ENCODE results near the gene EPHA6. TPM values are rescaled to one million over a fixed set of nuclear protein-coding genes. Genes with fewer than 3 reads are reported as not detected.
"Not testable (repeated sequence)": the region's sequence is repeated elsewhere in the genome, so short reads cannot be mapped to it uniquely, and the experiment has no call there.

EPHA6 gene
- total RNA-seq, 1 donor from 2014 or later = not detected

DNA sequence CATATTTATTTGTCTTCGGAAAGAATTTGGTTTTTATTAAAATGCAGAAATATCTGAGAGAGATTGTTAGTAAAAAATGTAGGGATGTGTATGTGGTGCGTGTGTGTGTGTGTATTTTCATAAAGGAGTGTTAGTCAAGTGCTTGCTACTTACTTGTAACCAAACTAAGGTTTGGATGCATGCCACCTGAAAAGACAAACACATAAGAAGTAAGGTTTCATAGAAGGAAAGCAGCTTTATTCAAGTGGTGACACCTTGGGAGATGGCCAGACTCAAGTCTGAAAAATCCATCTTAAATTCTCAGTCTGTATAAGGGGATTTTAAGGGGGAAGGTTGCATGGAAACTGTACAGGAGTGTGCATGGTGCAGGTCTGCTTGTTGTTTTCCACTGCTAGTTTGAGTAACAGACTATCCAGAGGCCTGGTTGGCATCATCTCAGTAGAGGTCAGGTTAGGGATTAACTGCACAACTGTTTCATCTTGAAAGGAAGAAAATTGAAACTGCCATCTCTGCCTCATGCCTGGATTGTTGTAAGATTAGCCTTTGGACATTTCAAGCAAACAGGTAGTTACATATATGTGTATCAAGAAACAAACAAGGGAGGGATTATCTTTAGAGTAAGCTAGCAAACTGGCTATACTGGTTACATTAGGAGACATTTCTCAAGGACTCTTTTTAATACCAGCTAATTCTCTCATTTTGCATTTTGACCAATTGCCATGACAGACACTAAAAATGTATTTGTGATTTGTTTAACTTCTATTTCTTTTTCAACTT is 196.7 kb downstream of the EPHA6 start:
- no peak for DNase-seq (ENCODE audit: low read depth)

DNA sequence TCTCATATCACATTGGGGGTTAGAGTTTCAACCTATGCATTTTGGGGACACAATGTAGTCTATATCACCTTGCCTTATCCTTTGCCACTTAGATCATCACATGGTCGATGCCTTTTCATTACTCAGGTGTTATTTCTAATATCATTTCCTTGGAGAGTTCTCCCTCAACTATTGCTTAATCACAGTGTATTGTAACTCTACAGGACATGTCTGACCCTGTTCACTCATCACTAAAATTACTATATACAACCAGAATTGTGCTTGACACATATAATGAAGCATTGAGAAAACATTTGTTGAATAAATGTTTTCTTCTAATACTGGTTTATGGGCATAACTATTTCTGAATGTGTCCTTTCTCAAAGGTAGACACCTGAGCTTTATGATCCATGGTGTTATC is 207.4 kb downstream of the EPHA6 start:
- no peak for DNase-seq (ENCODE audit: low read depth)

DNA sequence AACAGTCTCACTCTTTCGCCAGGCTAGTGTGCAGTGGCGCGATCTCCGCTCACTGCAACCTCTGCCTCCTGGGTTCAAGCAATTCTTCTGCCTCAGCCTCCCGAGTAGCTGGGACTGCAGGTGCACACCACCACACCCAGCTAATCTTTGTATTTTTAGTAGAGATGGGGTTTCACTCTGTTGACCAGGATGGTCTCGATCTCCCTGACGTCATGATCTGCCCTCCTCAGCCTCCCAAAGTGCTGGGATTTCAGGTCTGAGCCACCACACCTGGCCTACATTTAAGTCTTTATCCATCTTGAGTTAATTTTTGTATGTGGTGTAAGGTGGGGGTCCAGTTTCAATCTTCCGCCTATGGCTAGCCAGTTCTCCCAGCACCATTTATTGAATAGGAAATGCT is 211.2 kb downstream of the EPHA6 start:
- not testable (repeated sequence) for DNase-seq (ENCODE audit: low read depth)

DNA sequence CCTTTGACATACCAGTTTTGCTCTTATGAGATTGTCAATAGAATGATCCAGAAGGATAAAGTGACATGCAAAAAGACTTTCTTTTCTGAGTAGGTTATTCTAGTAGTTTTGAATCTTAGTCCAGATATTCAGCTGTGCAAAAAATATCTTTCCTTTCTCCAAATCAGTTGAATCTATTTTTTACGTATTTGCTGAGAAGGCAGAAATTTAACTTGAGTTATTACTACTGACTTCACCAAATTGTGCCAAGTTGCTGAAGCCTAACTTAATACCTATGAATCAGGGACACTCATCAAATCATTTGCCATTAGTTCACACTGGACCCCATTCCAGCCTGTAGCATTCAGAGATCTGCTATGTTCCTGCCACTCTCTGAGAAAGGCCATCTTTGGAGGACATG is 215.6 kb downstream of the EPHA6 start:
- no peak for DNase-seq (ENCODE audit: low read depth)

DNA sequence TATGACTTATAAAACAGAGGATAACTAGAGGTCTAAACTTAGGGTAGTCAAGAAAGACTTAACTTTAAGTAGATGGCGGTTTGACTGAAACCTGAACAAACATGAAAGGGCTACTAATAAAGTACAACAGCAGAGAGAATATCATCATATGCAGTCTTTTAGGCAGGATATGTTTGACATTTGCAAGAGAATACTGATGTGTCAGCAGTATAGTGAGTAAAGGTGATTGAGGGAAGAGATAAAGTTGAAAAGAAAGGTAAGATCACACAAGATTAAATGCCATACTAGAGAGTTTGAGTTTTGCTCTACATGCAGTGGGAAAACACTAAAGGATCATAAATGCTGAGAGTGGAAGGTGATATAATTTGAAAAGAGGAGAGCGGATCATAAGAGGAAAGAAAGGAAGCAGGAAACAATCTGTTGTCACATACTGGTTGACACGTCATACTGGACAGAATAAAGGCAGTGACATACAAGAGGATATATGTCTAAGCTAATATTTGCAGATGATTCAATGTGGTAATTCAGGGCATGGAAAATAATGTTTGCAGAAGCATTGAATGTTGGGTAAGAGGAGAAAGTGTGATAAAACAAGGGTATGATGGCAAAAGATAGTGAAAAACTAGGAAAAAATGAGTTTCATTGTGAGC is 223.0 kb downstream of the EPHA6 start:
- DNase-seq (ENCODE audit: low read depth) = no peak

DNA sequence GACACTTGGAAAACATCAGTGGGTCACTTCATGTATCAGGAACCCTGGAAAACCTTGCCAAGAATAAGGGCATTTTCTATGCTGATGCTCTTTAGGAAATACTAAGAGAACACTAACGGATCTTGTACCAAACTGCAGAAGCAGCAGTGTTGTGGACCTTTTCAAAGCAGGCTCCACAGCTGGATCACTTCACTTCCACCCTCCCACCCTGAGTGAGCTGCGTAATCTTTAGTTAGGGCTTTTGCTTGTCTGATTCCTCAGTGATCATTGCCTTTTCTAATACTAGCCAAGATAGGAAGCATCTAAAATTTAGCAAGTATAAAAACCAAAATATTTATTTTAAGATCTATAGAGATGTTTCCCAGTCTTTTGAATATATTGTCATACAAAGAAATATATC is 229.0 kb downstream of the EPHA6 start:
- DNase-seq (ENCODE audit: low read depth) = no peak

DNA sequence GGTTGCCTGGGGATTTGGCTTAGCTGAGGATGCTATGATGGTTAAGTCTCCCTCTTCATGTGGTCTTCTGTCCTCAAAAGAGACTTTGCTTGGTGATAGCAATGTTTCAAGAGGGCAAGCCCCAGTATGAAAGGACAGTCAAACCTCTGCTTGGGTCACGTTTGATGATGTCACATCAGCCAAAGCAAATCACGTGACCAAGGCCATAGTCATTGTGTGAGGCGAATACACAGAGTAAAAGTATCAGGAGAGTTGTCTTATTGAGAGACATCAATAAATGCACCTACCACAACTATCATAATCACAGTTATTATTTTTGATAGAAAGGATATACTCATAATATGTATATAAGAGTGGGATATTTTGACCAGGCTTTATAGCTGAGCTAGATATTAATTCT is 243.0 kb downstream of the EPHA6 start:
- no peak for DNase-seq (ENCODE audit: low read depth)

DNA sequence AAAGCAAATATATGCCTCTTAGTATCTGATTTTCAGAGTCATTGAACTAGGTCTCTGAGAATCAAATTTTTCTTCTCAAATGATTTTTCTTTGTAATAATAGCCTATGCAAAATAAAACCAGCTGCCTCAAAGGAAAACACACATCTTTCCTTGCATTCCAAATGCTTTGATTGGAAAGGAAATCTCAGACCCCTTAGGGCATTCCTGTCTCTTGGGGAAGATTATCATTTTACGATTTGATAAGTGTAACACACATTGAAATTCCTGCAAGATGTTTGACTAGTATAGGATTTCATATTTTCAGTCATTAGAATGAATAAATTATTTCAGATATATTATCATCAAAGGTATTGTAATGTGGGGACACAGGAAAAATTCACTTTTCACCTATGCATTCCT is 244.8 kb downstream of the EPHA6 start:
- DNase-seq (ENCODE audit: low read depth) = no peak

DNA sequence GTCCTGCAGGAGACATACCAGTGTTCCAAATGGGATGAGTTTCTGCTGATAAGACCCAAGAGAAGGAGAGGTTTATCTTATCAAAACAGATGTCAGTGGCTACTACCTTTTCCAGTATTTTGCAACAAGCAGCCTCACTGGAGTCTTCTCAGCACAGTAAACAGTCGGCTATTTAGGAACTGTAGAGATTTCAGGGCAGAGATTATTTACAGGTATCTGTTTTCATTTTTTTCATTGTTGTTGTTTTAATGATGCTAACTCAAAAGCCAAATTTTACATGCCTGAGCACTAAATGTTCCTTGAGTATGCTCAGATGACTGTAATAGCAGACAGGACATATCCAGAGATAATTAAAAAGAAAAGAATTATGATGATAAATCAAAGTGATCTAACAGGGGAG is 252.1 kb downstream of the EPHA6 start:
- DNase-seq (ENCODE audit: low read depth) = no peak

DNA sequence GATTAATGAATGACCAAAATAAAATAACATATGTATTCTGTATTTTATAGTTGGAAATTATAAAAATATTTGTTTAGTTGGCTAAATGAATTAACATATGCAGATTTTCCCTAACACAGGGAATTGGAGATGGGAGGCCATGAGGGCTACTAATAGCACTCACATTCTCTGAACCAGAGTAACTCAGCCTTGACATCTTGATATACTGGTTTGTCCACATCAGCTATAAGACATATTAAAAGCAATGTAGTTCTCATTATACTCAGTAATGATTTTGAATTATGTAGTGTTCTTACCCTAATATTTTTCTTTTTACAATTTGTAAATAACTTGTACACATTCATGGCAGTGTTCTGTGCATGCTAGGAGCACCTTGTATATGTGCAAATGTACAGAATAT is 255.9 kb downstream of the EPHA6 start:
- DNase-seq (ENCODE audit: low read depth) = no peak

DNA sequence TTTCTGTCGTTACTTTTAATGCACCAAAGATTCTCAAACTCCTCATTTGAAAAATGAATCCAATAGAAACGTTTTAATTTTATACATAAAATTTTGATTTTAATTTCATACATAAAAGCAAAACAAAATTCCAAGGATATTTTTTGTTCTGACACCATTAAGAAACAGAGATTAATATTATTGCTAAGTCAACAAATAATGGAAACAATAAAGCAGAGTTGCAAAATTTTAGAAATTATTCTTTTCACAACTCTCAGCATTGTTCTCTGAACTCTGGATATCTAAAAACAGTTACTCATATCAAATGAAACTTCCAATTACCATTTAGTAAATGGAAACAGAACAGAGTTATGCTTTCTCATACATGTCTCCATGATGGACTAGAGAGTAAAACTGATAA is 260.2 kb downstream of the EPHA6 start:
- DNase-seq (ENCODE audit: low read depth) = no peak

DNA sequence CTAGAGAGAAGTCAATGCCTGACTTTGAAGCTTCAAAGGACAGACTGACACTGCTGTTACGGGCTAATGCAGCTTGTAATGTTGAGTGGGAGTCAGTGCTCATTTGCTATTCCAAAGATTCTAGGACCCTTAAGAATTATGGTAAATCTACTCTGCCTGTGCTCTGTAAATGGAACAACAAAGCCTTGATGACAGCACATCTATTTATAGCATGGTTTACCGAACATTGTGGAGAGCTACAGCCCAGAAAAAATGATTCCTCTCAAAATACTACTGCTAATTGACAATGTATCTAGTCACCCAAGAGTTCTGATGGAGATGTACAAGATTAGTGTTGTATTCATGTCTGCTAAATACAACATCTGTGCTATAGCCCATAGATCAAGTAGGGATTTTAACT is 262.3 kb downstream of the EPHA6 start:
- DNase-seq (ENCODE audit: low read depth) = no peak

DNA sequence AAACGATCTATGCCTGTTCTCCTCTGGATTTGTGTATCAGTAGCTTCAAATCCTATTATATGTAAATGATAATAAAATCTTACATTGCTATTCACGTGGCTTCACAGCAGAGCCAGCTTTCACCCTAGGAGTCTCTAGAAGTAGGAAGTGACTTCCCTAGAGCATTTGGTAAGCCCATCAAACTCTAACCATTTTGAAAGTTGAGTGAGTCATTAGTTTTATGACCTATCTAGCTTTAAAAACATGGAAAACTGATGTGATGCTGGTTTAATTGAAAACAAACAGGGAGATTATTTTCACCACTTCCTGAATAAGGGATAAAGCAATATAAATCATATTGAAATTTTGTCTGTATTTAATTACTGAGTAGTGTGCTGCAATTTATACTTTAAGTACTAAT is 275.2 kb downstream of the EPHA6 start:
- DNase-seq (ENCODE audit: low read depth) = no peak

DNA sequence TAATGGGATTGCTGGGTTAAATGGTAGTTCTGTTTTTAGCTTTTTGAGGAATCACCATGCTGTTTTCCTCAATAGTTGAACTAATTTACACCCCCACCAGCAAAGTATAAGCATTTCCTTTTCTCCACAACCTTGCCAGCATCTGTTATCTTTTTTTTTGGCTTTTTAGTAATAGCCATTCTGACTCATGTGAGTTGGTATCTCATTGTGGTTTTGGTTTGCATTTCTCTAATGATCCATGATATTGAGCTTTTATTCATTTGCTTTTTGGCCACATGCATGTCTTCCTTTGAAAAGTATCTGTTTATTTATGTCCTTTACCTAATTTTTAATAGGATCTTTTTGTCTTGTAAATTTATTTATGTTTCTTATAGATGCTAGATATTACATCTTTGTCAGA is 288.2 kb downstream of the EPHA6 start:
- no peak for DNase-seq (ENCODE audit: low read depth)

DNA sequence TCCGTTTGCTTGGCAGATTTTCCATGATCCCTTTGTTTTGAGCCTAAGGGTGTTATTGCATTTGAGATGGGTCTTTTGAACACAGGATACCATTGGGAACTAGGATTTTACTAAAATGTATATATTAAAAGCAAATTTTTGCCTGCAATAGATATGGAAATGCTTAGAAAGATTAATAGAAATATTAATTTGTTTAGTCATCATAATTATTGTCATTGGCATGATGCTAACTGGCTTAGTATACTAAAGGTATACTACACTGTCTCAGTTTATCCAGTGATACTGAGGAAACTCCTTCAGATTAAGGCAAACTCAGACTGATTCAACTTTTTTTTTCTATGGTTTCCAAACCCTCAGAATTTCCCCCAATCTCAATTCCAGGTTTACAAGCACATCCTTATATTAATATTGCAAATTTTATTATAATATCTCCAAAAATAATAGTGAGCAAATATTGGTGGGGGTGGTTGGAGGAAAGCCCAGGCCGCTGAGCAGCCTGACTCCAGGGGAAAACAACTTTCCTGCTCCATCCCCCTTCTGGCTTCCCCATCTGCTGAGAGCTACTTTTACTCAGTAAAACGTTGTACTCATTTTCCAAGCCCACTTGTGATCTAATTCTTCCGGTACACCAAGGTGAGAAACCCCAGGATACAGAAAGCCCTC is 291.7 kb downstream of the EPHA6 start:
- no peak for DNase-seq (ENCODE audit: low read depth)

DNA sequence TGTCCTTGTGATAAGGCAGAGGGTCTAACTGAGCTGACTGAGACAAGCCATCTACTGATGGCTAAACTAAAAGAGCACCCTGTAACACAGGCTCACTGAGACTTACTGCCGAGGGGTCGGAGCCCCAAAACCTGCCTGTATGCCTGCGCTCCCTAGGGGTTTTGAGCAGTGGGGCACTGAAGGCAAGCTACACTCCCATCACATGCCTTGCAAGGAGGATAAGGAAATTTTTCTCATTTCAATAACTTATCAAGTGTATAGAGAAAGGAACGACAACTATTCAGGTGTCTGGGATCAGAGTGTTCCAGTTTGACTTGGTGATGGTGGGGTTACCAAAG is 292.2 kb downstream of the EPHA6 start:
- no peak for DNase-seq (ENCODE audit: low read depth)

DNA sequence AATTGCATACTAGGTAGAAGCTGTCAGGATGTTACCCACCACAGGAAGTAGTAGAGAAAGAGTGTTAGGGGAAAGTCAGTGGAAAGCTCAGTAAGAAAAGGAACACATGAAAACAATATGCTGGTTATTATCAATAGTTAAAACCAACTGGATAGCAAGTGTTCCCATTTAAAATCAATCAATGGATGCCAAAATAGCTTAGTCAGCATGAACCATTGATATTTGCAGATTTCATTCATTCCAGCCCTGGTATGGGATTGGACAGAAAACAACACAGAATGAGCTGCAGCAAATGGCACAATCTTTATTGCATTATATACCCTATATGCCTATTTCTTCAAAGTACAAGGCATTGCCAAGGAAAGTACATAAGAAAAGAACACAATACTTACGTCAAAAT is 293.7 kb downstream of the EPHA6 start:
- DNase-seq (ENCODE audit: low read depth) = no peak

DNA sequence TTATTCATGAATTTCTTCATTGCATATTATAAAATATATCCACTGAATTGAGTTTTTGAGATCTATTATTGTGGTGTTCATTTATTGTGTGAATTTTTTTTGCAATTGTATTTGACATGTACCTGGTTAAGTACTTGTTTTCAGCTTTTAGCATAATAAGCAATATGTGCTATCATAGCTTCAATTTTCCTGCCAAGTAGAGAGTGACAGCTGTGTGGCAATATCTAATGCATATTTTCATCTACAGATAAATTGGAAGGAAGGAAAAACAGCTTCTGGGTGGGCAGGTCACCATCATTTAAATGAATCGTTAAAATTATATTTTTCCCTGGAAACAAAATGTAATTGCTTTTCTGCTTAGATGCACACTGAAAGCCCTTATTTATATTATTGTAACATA is 296.9 kb downstream of the EPHA6 start:
- DNase-seq (ENCODE audit: low read depth) = no peak

DNA sequence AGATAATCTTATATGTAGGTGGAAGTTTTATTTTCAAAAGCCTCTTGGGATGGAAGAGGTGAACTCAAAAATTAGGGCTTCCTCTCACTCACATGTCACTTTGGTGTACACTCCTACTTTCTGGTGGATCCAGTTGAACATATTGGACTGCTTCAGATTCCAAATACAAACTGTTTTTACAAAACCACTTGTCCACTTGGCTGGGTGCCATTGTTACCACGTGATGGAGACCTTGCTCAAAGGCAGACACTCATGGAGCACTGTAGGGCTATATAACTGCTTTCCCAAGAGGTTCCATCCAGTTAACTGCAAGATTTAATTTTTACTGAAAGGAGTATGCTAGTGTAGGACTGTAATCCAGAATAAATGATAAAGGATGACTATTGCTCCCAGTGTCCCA is 307.0 kb downstream of the EPHA6 start:
- DNase-seq (ENCODE audit: low read depth) = no peak

DNA sequence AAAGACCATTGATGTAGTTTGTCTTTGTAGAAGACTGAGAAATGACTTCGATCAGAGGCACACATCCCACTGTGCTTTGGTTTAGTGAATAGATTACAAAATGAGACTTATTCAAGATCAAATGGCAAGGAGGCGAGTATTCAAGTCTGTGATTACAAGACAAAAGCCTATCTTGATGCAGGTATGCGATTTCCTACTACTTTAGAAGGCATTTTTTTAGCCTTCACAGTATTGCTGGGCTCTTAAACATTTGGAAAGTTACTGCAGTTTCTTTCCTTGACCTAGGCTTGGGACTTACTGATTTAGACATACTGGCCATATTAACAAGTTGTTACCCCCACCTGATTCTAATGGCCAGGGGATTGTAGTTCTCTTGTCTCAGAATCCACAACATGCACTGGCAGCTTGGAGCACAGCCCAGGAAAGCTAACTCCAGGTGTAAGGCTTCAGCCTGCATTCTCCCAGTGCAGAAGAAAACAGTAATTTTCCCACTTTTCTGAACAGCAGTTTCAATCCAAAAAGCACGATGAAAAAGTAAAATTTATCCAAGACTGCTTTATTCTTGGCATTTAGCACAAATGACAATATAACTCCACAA is 311.6 kb downstream of the EPHA6 start:
- no peak for DNase-seq (ENCODE audit: low read depth)

DNA sequence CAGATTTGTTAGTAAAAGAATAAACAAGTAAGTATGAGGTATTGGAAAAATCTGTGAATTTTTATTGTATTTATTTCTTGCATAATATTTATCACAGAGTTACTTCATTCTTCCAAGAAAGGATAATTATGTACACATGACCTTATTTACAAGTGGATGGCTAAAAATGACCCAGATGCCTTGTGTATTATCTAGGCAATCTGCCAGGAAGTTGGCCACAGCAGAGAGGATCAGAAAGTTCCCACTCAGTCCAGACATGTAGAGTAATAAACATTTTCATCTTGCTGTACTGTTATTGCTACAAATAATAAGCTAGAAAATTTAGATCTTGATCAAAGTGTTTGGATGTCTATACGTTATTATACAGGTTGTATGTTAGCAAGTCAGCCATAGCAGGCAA is 317.1 kb downstream of the EPHA6 start:
- DNase-seq (ENCODE audit: low read depth) = no peak

DNA sequence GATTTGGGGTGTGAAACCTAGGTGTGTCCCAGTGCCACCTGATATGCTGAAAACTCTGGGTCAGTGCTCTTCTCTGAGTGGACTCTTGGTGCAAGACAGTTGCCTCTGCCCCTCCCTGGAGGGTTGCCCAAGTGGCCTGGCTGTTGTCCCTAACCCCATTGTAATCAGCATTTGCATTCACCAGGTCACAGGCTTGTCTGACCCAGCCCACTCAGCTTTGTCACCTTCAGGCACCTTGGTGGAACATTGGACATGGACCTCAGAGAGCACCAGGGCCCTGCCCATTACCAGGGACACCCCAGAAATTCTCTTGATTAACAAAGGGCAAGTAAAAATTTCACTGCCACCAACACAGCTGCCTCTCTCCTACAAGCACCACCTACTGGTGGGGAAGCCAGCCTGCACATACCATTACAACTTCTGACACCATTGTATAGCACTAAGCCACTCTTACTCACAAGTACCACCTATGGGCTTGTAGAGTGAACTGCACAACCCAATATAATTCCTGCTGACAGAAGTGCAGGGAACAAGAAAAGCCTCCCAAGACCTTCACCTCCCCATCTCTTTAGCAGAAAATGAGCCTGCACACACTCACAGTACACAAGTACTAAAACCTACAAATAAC is 324.6 kb downstream of the EPHA6 start:
- no peak for DNase-seq (ENCODE audit: low read depth)
